ENCODE results near the gene ABHD12B.

The ABHD12B gene

GRCh38 chr14:50839048-50839447, 32.8 kb upstream of the ABHD12B start:
- H3K27ac ChIP-seq (ENCODE audit: low read length): no peak overlapping the region
- DNase-seq (ENCODE audit: low read depth, low spot score): no peak
- H3K27me3 ChIP-seq (ENCODE audit: control insufficient read depth, insufficient read depth, low read length): no peaks in the 10 kb centered on the region
- no peaks in the 10 kb centered on the region for H3K9me3 ChIP-seq (ENCODE audit: control insufficient read depth, insufficient read depth, low read length)
- no CpG with 5 or more reads among the region's 1 CpG for WGBS (ENCODE audit: insufficient coverage, insufficient read length)
- H3K36me3 ChIP-seq (ENCODE audit: control insufficient read depth, insufficient read depth, low read length): no peaks in the 10 kb centered on the region
- no peak overlapping the region for H3K4me3 ChIP-seq (ENCODE audit: low read length)
- no peaks in the 10 kb centered on the region for H3K4me1 ChIP-seq (ENCODE audit: control insufficient read depth, insufficient read depth, low read length)

- Histone ChIP-seq H3K36me3 (ENCODE audit: control insufficient read depth, insufficient read depth, low read length) (no peaks in the 10 kb centered on the region), H3K4me1 (ENCODE audit: control insufficient read depth, insufficient read depth, low read length) (no peaks in the 10 kb centered on the region), H3K4me3 (ENCODE audit: low read length) (no peak overlapping the region), H3K9me3 (ENCODE audit: control insufficient read depth, insufficient read depth, low read length) (no peaks in the 10 kb centered on the region), H3K27ac (ENCODE audit: low read length) (no peak overlapping the region), H3K27me3 (ENCODE audit: control insufficient read depth, insufficient read depth, low read length) (no peaks in the 10 kb centered on the region)
- WGBS (ENCODE audit: insufficient coverage, insufficient read length): no CpG with 5 or more reads among the region's 5 CpGs
- no peak for DNase-seq (ENCODE audit: low read depth, low spot score)
Measured at GRCh38 chr14:50839691-50840090, 32.2 kb upstream of the ABHD12B start.

- no peak for DNase-seq (ENCODE audit: low read depth, low spot score)
- H3K4me3 ChIP-seq (ENCODE audit: low read length): no peak overlapping the region
- no peaks in the 10 kb centered on the region for H3K27me3 ChIP-seq (ENCODE audit: control insufficient read depth, insufficient read depth, low read length)
- H3K4me1 ChIP-seq (ENCODE audit: control insufficient read depth, insufficient read depth, low read length): no peaks in the 10 kb centered on the region
- H3K9me3 ChIP-seq (ENCODE audit: control insufficient read depth, insufficient read depth, low read length): no peaks in the 10 kb centered on the region
- no CpG with 5 or more reads among the region's 2 CpGs for WGBS (ENCODE audit: insufficient coverage, insufficient read length)
- no peak overlapping the region for H3K27ac ChIP-seq (ENCODE audit: low read length)
- no peaks in the 10 kb centered on the region for H3K36me3 ChIP-seq (ENCODE audit: control insufficient read depth, insufficient read depth, low read length)
Measured at GRCh38 chr14:50844391-50844790, 27.5 kb upstream of the ABHD12B start.

DNA sequence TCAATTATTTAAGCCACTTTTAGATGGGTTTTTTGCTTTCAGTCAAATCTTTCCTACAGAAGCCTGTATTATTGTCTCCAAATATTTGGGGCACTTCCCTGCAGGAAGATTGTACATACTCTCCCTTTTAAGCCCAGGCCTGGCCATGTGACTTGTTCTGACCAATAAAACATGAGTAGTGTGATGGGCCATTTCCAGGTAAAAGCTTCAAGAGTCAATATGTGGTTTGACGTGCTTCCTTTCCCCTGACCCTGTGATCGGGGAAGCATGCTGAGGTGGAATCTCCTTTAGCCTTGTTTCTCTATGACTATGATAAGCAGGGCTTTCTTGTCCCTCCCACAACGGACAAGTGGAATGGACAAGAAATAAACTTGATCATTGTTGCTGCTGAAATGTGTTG, 26.7 kb upstream of the ABHD12B start:
- H3K36me3 ChIP-seq (ENCODE audit: control insufficient read depth, insufficient read depth, low read length): no peaks in the 10 kb centered on the region
- no peak overlapping the region for H3K27ac ChIP-seq (ENCODE audit: low read length)
- H3K4me3 ChIP-seq (ENCODE audit: low read length): no peak overlapping the region
- no peaks in the 10 kb centered on the region for H3K9me3 ChIP-seq (ENCODE audit: control insufficient read depth, insufficient read depth, low read length)
- DNase-seq (ENCODE audit: low read depth, low spot score): no peak
- WGBS (ENCODE audit: insufficient coverage, insufficient read length): no CpG with 5 or more reads among the region's 3 CpGs
- H3K4me1 ChIP-seq (ENCODE audit: control insufficient read depth, insufficient read depth, low read length): no peaks in the 10 kb centered on the region
- H3K27me3 ChIP-seq (ENCODE audit: control insufficient read depth, insufficient read depth, low read length): no peaks in the 10 kb centered on the region

DNA sequence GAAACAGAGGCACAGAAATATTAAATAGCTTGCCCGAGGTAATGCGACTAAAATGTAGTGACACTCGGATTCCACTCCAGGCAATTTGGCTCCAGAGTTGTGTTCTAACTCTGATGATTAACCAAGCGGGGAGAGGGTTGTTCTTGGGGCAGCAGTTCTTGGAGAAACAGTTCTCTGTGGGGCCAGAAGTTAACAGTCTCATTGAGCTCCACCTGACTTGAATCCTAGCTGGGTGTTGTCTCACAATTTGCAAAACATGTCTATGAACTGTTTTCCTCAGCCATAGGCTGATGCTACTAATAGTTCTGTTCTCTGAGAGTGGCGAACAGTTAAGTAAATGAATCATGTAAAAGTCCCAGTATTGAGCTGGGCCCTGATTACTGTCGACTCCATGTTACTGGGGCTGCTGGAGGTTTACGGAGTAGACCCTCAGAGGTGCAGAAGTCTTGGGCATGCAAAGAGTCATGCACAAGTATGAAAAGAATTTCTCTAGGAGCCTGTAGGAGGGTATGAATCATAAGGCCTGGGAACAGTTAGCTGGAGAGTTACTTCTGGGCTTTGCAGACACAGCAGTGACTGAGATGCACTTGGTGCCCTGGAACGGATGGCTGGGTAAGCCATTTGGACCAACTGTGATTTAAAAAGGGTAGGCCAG, 25.5 kb upstream of the ABHD12B start:
- no peaks in the 10 kb centered on the region for H3K27me3 ChIP-seq (ENCODE audit: control insufficient read depth, insufficient read depth, low read length)
- no peak overlapping the region for H3K27ac ChIP-seq (ENCODE audit: low read length)
- no peaks in the 10 kb centered on the region for H3K9me3 ChIP-seq (ENCODE audit: control insufficient read depth, insufficient read depth, low read length)
- no peaks in the 10 kb centered on the region for H3K36me3 ChIP-seq (ENCODE audit: control insufficient read depth, insufficient read depth, low read length)
- WGBS (ENCODE audit: insufficient coverage, insufficient read length): no CpG with 5 or more reads among the region's 8 CpGs
- DNase-seq (ENCODE audit: low read depth, low spot score): no peak
- H3K4me3 ChIP-seq (ENCODE audit: low read length): no peak overlapping the region
- no peaks in the 10 kb centered on the region for H3K4me1 ChIP-seq (ENCODE audit: control insufficient read depth, insufficient read depth, low read length)

DNA sequence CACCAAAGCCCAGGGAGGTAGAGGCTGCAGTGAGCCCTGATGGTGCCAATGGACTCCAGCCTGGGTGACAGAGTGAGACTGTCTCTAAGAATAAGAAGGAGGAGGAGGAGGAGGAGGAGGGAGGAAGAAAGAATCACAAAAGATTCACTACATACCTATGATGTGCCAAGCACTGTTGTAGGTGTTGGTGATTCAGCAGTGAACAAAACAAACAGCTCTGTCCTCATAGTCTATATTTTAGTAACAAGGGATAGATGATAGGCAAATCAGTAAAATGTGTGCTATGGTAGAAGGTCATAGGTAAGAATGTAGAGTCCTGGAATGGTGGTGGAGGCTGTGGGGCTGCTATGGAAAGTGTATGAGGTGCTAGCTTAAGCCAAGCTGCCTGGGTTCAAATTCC, 18.0 kb upstream of the ABHD12B start:
- H3K36me3 ChIP-seq (ENCODE audit: control insufficient read depth, insufficient read depth, low read length): no peaks in the 10 kb centered on the region
- H3K9me3 ChIP-seq (ENCODE audit: control insufficient read depth, insufficient read depth, low read length): no peaks in the 10 kb centered on the region
- no peak for DNase-seq (ENCODE audit: low read depth, low spot score)
- H3K27me3 ChIP-seq (ENCODE audit: control insufficient read depth, insufficient read depth, low read length): no peaks in the 10 kb centered on the region
- H3K4me3 ChIP-seq (ENCODE audit: low read length): no peak overlapping the region
- no peaks in the 10 kb centered on the region for H3K4me1 ChIP-seq (ENCODE audit: control insufficient read depth, insufficient read depth, low read length)
- H3K27ac ChIP-seq (ENCODE audit: low read length): no peak overlapping the region

DNA sequence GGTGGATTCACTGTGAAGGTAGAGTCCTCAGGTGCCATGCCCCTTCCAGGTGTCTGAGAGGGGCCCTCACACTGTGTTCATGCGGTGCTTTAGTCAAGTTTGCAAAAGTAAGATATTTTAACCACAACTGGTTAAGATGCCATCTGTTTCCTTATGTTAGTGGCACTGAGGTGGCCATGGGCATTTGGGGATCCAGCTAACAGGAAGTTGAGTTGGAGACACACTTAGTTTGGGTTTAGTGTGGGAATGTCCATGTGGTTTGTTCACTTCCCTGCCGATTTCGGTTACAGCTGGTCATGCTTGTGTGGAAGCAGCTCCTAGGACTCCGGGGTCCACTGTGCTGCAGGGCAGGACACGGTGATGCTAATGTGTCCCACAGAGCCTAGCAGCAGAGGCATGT, 17.3 kb upstream of the ABHD12B start:
- H3K27me3 ChIP-seq (ENCODE audit: control insufficient read depth, insufficient read depth, low read length): no peaks in the 10 kb centered on the region
- no CpG with 5 or more reads among the region's 5 CpGs for WGBS (ENCODE audit: insufficient coverage, insufficient read length)
- H3K4me3 ChIP-seq (ENCODE audit: low read length): no peak overlapping the region
- H3K9me3 ChIP-seq (ENCODE audit: control insufficient read depth, insufficient read depth, low read length): no peaks in the 10 kb centered on the region
- no peaks in the 10 kb centered on the region; the same call in 1 of the 2 replicates for H3K4me1 ChIP-seq (ENCODE audit: control insufficient read depth, insufficient read depth, low read length)
- no peak for DNase-seq (ENCODE audit: low read depth, low spot score)
- no peaks in the 10 kb centered on the region for H3K36me3 ChIP-seq (ENCODE audit: control insufficient read depth, insufficient read depth, low read length)
- no peak overlapping the region for H3K27ac ChIP-seq (ENCODE audit: low read length)

GRCh38 chr14:50855558-50855957, 16.3 kb upstream of the ABHD12B start:
- no peak overlapping the region for H3K4me3 ChIP-seq (ENCODE audit: low read length)
- H3K9me3 ChIP-seq (ENCODE audit: control insufficient read depth, insufficient read depth, low read length): no peaks in the 10 kb centered on the region
- H3K36me3 ChIP-seq (ENCODE audit: control insufficient read depth, insufficient read depth, low read length): no peaks in the 10 kb centered on the region
- WGBS (ENCODE audit: insufficient coverage, insufficient read length): no CpG with 5 or more reads among the region's 1 CpG
- peaks cover 2% of the 10 kb centered on the region; the same call in 1 of the 2 replicates for H3K4me1 ChIP-seq (ENCODE audit: control insufficient read depth, insufficient read depth, low read length)
- no peak overlapping the region for H3K27ac ChIP-seq (ENCODE audit: low read length)
- DNase-seq (ENCODE audit: low read depth, low spot score): no peak
- no peaks in the 10 kb centered on the region for H3K27me3 ChIP-seq (ENCODE audit: control insufficient read depth, insufficient read depth, low read length)

- peaks cover 2% of the 10 kb centered on the region; the same call in 1 of the 2 replicates for H3K4me1 ChIP-seq (ENCODE audit: control insufficient read depth, insufficient read depth, low read length)
- H3K27ac ChIP-seq (ENCODE audit: low read length): no peak overlapping the region
- DNase-seq (ENCODE audit: low read depth, low spot score): no peak
- no peaks in the 10 kb centered on the region for H3K9me3 ChIP-seq (ENCODE audit: control insufficient read depth, insufficient read depth, low read length)
- H3K4me3 ChIP-seq (ENCODE audit: low read length): no peak overlapping the region
- no peaks in the 10 kb centered on the region for H3K36me3 ChIP-seq (ENCODE audit: control insufficient read depth, insufficient read depth, low read length)
- WGBS (ENCODE audit: insufficient coverage, insufficient read length): no CpG with 5 or more reads among the region's 5 CpGs
- H3K27me3 ChIP-seq (ENCODE audit: control insufficient read depth, insufficient read depth, low read length): no peaks in the 10 kb centered on the region
Measured at GRCh38 chr14:50856660-50857059, 15.2 kb upstream of the ABHD12B start.

- Histone ChIP-seq H3K9me3 (ENCODE audit: control insufficient read depth, insufficient read depth, low read length) (no peaks in the 10 kb centered on the region), H3K27ac (ENCODE audit: low read length) (no peak overlapping the region), H3K4me3 (ENCODE audit: low read length) (no peak overlapping the region), H3K36me3 (ENCODE audit: control insufficient read depth, insufficient read depth, low read length) (no peaks in the 10 kb centered on the region), H3K4me1 (ENCODE audit: control insufficient read depth, insufficient read depth, low read length) (peaks cover 2% of the 10 kb centered on the region; the same call in 1 of the 2 replicates), H3K27me3 (ENCODE audit: control insufficient read depth, insufficient read depth, low read length) (no peaks in the 10 kb centered on the region)
- no CpG with 5 or more reads among the region's 1 CpG for WGBS (ENCODE audit: insufficient coverage, insufficient read length)
- DNase-seq (ENCODE audit: low read depth, low spot score): no peak
Measured at GRCh38 chr14:50859296-50859624, 12.6 kb upstream of the ABHD12B start.

- peak; percentile 71 for DNase-seq (ENCODE audit: low read depth, low spot score)
- no peak overlapping the region for H3K4me3 ChIP-seq (ENCODE audit: low read length)
Measured at GRCh38 chr14:50860478-50861086, 11.3 kb upstream of the ABHD12B start.

More at GRCh38 chr14:50860478-50861086, 11.3 kb upstream of the ABHD12B start:
- no peaks in the 10 kb centered on the region for H3K36me3 ChIP-seq (ENCODE audit: control insufficient read depth, insufficient read depth, low read length)
- no CpG with 5 or more reads among the region's 6 CpGs for WGBS (ENCODE audit: insufficient coverage, insufficient read length)
- no peaks in the 10 kb centered on the region for H3K9me3 ChIP-seq (ENCODE audit: control insufficient read depth, insufficient read depth, low read length)
- H3K27me3 ChIP-seq (ENCODE audit: control insufficient read depth, insufficient read depth, low read length): no peaks in the 10 kb centered on the region
- H3K4me1 ChIP-seq (ENCODE audit: control insufficient read depth, insufficient read depth, low read length): peaks cover 2% of the 10 kb centered on the region; the same call in 1 of the 2 replicates
- H3K27ac ChIP-seq (ENCODE audit: low read length): no peak overlapping the region

Measured in iPS DF 6.9 (cell line).